ENCODE measurements around the gene PPM1F. TPM values are rescaled to one million over a fixed set of nuclear protein-coding genes. Genes with fewer than 3 reads are reported as not detected.
"Not testable (repeated sequence)": the region's sequence is repeated elsewhere in the genome, so short reads cannot be mapped to it uniquely, and the experiment has no call there.

The PPM1F gene
- total RNA-seq, 1 experiment from 2014 or later: 54.8 TPM

- H3K36me3 ChIP-seq: peaks cover 49% of the 10 kb centered on the region
- no peak overlapping the region for H3K27ac ChIP-seq
- H3K27me3 ChIP-seq (replicated peaks): no peaks in the 10 kb centered on the region
- H3K4me1 ChIP-seq (replicated peaks): peaks cover 19% of the 10 kb centered on the region
- H3K4me3 ChIP-seq: no peak overlapping the region
- H3K9me3 ChIP-seq (replicated peaks): no peaks in the 10 kb centered on the region
- DNase-seq (ENCODE audit: low read depth in 1 of 2, low spot score in 2 of 2): no peak
Measured at GRCh38 chr22:21946262-21946925, 6.3 kb downstream of the PPM1F start.

- Histone ChIP-seq H3K27me3 (replicated peaks) (no peaks in the 10 kb centered on the region), H3K4me1 (replicated peaks) (peaks cover 18% of the 10 kb centered on the region), H3K4me3 (no peak overlapping the region), H3K9me3 (replicated peaks) (no peaks in the 10 kb centered on the region), H3K36me3 (peaks cover 53% of the 10 kb centered on the region), H3K27ac (no peak overlapping the region)
- DNase-seq (ENCODE audit: low read depth in 1 of 2, low spot score in 2 of 2): no peak
Measured at GRCh38 chr22:21945453-21946261, 7.0 kb downstream of the PPM1F start.

- Histone ChIP-seq H3K9me3 (replicated peaks) (no peaks in the 10 kb centered on the region), H3K36me3 (peaks cover 55% of the 10 kb centered on the region), H3K4me1 (replicated peaks) (peaks cover 18% of the 10 kb centered on the region), H3K27ac (no peak overlapping the region), H3K27me3 (replicated peaks) (no peaks in the 10 kb centered on the region), H3K4me3 (no peak overlapping the region)
- DNase-seq (ENCODE audit: low read depth in 1 of 2, low spot score in 2 of 2): no peak
Measured at GRCh38 chr22:21944871-21945270, 7.8 kb downstream of the PPM1F start.

GRCh38 chr22:21943571-21944448 lies 8.8 kb downstream of the PPM1F start:
- Histone ChIP-seq H3K27ac (no peak overlapping the region), H3K9me3 (replicated peaks) (no peaks in the 10 kb centered on the region), H3K4me3 (no peak overlapping the region), H3K27me3 (replicated peaks) (no peaks in the 10 kb centered on the region), H3K36me3 (peaks cover 65% of the 10 kb centered on the region), H3K4me1 (replicated peaks) (peaks cover 21% of the 10 kb centered on the region)
- DNase-seq (ENCODE audit: low read depth in 1 of 2, low spot score in 2 of 2): no peak

- Histone ChIP-seq H3K27me3 (replicated peaks) (no peaks in the 10 kb centered on the region), H3K36me3 (peaks cover 71% of the 10 kb centered on the region), H3K27ac (peak overlapping the region; percentile 95), H3K4me1 (replicated peaks) (peaks cover 31% of the 10 kb centered on the region), H3K9me3 (replicated peaks) (no peaks in the 10 kb centered on the region), H3K4me3 (no peak overlapping the region)
- peak; percentile 91 to 94 for DNase-seq (ENCODE audit: low read depth in 1 of 2, low spot score in 2 of 2)
Measured at GRCh38 chr22:21942407-21943343, 10.0 kb downstream of the PPM1F start.

- peaks cover 76% of the 10 kb centered on the region for H3K36me3 ChIP-seq
- H3K4me1 ChIP-seq (replicated peaks): peaks cover 38% of the 10 kb centered on the region
- H3K27me3 ChIP-seq (replicated peaks): no peaks in the 10 kb centered on the region
- no peaks in the 10 kb centered on the region for H3K9me3 ChIP-seq (replicated peaks)
- no peak overlapping the region for H3K4me3 ChIP-seq
- peak overlapping the region; percentile 95 for H3K27ac ChIP-seq
- no peak for DNase-seq (ENCODE audit: low read depth in 1 of 2, low spot score in 2 of 2)
Measured at GRCh38 chr22:21941921-21942320, 10.7 kb downstream of the PPM1F start.

GRCh38 chr22:21940521-21940920 lies 12.1 kb downstream of the PPM1F start:
- no peak for DNase-seq (ENCODE audit: low read depth in 1 of 2, low spot score in 2 of 2)
- Histone ChIP-seq H3K9me3 (replicated peaks) (no peaks in the 10 kb centered on the region), H3K36me3 (peaks cover 76% of the 10 kb centered on the region), H3K4me3 (no peak overlapping the region), H3K4me1 (replicated peaks) (peaks cover 44% of the 10 kb centered on the region), H3K27ac (no peak overlapping the region), H3K27me3 (replicated peaks) (no peaks in the 10 kb centered on the region)

GRCh38 chr22:21939935-21940334 lies 12.7 kb downstream of the PPM1F start:
- not testable (repeated sequence) for H3K27ac ChIP-seq; DNase-seq (ENCODE audit: low read depth in 1 of 2, low spot score in 2 of 2)
- H3K4me1 ChIP-seq (replicated peaks): peaks cover 44% of the 10 kb centered on the region

GRCh38 chr22:21939461-21939913 lies 13.2 kb downstream of the PPM1F start:
- no peak overlapping the region for H3K27ac ChIP-seq
- H3K4me1 ChIP-seq (replicated peaks): peaks cover 44% of the 10 kb centered on the region
- no peaks in the 10 kb centered on the region for H3K27me3 ChIP-seq (replicated peaks)
- H3K36me3 ChIP-seq: peaks cover 74% of the 10 kb centered on the region
- no peak for DNase-seq (ENCODE audit: low read depth in 1 of 2, low spot score in 2 of 2)
- H3K9me3 ChIP-seq (replicated peaks): no peaks in the 10 kb centered on the region
- H3K4me3 ChIP-seq: no peak overlapping the region

More at GRCh38 chr22:21939935-21940334, 12.7 kb downstream of the PPM1F start:
- H3K9me3 ChIP-seq (replicated peaks); H3K4me3 ChIP-seq; H3K27me3 ChIP-seq (replicated peaks): not testable (repeated sequence)
- H3K36me3 ChIP-seq: peaks cover 76% of the 10 kb centered on the region

GRCh38 chr22:21938906-21939305 lies 13.7 kb downstream of the PPM1F start:
- DNase-seq (ENCODE audit: low read depth in 1 of 2, low spot score in 2 of 2): no peak
- peaks cover 68% of the 10 kb centered on the region for H3K36me3 ChIP-seq
- no peaks in the 10 kb centered on the region for H3K9me3 ChIP-seq (replicated peaks)
- peaks cover 44% of the 10 kb centered on the region for H3K4me1 ChIP-seq (replicated peaks)
- peak overlapping the region; percentile 93; the same call in 1 of the 2 replicates for H3K27ac ChIP-seq
- no peaks in the 10 kb centered on the region for H3K27me3 ChIP-seq (replicated peaks)
- no peak overlapping the region for H3K4me3 ChIP-seq

- no peaks in the 10 kb centered on the region for H3K27me3 ChIP-seq (replicated peaks)
- H3K27ac ChIP-seq: peak overlapping the region; percentile 93
- peaks cover 68% of the 10 kb centered on the region for H3K36me3 ChIP-seq
- H3K9me3 ChIP-seq (replicated peaks): no peaks in the 10 kb centered on the region
- H3K4me1 ChIP-seq (replicated peaks): peaks cover 43% of the 10 kb centered on the region
- DNase-seq (ENCODE audit: low read depth in 1 of 2, low spot score in 2 of 2): peak; percentile 94 to 98
- H3K4me3 ChIP-seq: peak overlapping the region; percentile 44
Measured at GRCh38 chr22:21938071-21938822, 14.4 kb downstream of the PPM1F start.

- peak overlapping the region; percentile 44 for H3K4me3 ChIP-seq
- peaks cover 38% of the 10 kb centered on the region for H3K4me1 ChIP-seq (replicated peaks)
- H3K27ac ChIP-seq: peak overlapping the region; percentile 93
- peaks cover 68% of the 10 kb centered on the region for H3K36me3 ChIP-seq
- H3K27me3 ChIP-seq (replicated peaks): no peaks in the 10 kb centered on the region
- DNase-seq (ENCODE audit: low read depth in 1 of 2, low spot score in 2 of 2): no peak
- no peaks in the 10 kb centered on the region for H3K9me3 ChIP-seq (replicated peaks)
Measured at GRCh38 chr22:21937821-21938070, 14.9 kb downstream of the PPM1F start.

All from SJSA1 (cell line).